Lung (tissue), 12 donors: ENCODE results near the gene CFAP45. TPM values are rescaled to one million over a fixed set of nuclear protein-coding genes. Genes with fewer than 3 reads are reported as not detected.

Source experiments
- ATAC-seq: fragments of 200-7000 bp; cut with Tn5 transposase; one replicate; pipeline ENCODE4 v1.9.1; 2020; ENCODE audit warnings: moderate number of reproducible peaks; ENCODE audit not compliant: insufficient read depth, low FRiP score
- DNase-seq, 3 donors: peaks; one replicate each; pipeline ENCODE4 v3.0.0-alpha.2; 2013 to 2017
- H3K27ac ChIP-seq, 2 donors: one replicate each; pipeline ENCODE4 v1.5.1; 2013; ENCODE audit warnings: mild to moderate bottlenecking in 2 of 2, moderate library complexity in 2 of 2, control low read depth in 1 of 2, inconsistent platforms in 1 of 2, low read depth in 1 of 2, low read length in 1 of 2
- H3K27me3 ChIP-seq, 3 donors: one replicate each; pipeline ENCODE4 v1.5.1; 2013; ENCODE audit warnings: low read length in 2 of 3; ENCODE audit not compliant: control insufficient read depth in 3 of 3, insufficient read depth in 3 of 3
- H3K36me3 ChIP-seq, 4 donors: one replicate each; pipeline ENCODE4 v1.5.1; 2013; ENCODE audit warnings: low read length in 4 of 4, mild to moderate bottlenecking in 1 of 4, moderate library complexity in 1 of 4; ENCODE audit not compliant: control insufficient read depth in 4 of 4, insufficient read depth in 4 of 4
- H3K4me1 ChIP-seq, 5 donors: one replicate each; pipeline ENCODE4 v1.5.1; 2013; ENCODE audit warnings: low read length in 5 of 5, mild to moderate bottlenecking in 2 of 5, moderate library complexity in 1 of 5; ENCODE audit not compliant: control insufficient read depth in 5 of 5, insufficient read depth in 5 of 5
- H3K4me3 ChIP-seq: one replicate; pipeline ENCODE4 v1.5.1; 2013; ENCODE audit warnings: mild to moderate bottlenecking, control low read depth, moderate library complexity
- H3K9ac ChIP-seq, 2 donors: one replicate each; pipeline ENCODE4 v1.5.1; 2013; ENCODE audit warnings: low read length in 2 of 2, control low read depth in 1 of 2; ENCODE audit not compliant: insufficient read depth in 1 of 2
- H3K9me3 ChIP-seq, 4 donors: one replicate each; pipeline ENCODE4 v1.5.1; 2013; ENCODE audit warnings: low read length in 3 of 4, mild to moderate bottlenecking in 1 of 4, moderate library complexity in 1 of 4; ENCODE audit not compliant: control insufficient read depth in 4 of 4, insufficient read depth in 3 of 4
- WGBS, 2 donors: extraction: QIAGEN DNeasy Blood & Tissue Kit; methylation state at CpG; one replicate each; pipeline ENCODE4 v1.1.7; 2013; 5-methylcytosine and 5-hydroxymethylcytosine counted together
- polyA plus RNA-seq, 2 donors: library from polyadenylated mRNA; stranded (reverse); fragments of 200-250 nt; gene quantifications; one replicate each; pipeline ENCODE4 v1.2.1, GENCODE V29; 2013
- total RNA-seq, 2 donors: library from RNA; depleted of rRNA in 1 of 2; stranded (reverse); fragments of >200 nt in 1 of 2; gene quantifications; one replicate each; pipeline ENCODE4 v1.2.1, GENCODE V29; 2014 to 2021
- TF ChIP-seq, protein P1 (sequence below): IDR thresholded peaks from 2 replicates; pipeline ENCODE4 v1.5.1; 2012; ENCODE audit warnings: mild to moderate bottlenecking; ENCODE audit errors: control extremely low read depth, extremely low read depth
- donor health status: control.
- donor health status: control.
- donor health status: Bipolar disorder and iron deficiency.
- donor health status: healthy.
- donor health status: DM: yes; HTN: yes; CAD: no.

Gene CFAP45
- total and polyA plus RNA-seq, 4 donors: 9.4 to 29.5 (median 13.1) TPM

DNA sequence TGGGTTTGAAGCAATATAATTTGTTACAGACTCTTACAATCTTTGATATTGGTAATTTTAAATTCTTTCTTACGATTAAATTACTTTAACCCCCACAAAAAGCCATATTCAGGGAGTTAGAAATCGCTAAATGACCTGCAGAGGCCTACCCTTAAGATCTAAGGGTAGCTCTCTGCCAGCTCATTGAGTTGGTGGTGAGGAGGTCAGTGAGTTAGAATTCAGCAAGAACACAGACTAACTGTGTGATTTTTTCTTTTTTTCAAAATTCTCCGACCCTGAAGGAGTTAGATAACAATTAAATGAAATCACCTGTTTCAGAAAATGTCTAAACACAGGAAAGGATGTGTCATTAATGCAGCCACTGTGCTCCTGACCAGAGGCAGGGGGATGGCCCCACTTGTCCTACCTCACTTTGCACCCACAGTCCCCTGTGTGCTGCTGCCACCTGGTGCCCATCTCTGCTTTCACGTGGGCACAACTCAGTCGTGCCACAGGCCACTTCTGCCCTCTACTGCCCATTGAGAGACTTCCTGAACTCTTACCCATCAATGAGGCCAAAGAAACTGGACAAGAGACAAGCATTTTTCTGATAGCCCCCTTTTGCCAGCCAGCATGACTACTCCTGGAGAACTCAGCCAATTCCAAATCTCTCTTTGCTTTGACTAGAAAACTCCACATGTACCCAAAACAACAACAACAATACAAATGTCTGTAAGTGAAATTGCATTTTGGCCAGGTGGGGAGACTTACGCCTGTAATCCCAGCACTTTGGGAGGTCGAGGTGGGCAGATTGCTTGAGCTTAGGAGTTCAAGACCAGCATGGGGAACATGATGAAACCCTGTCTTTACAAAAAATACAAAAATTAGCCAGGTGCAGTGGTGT lies 8.4 kb downstream of the CFAP45 start:
- Histone ChIP-seq H3K4me1 (peaks cover 4 to 8% (median 7%) of the 10 kb centered on the region in 5 donors), H3K36me3 (no peaks in the 10 kb centered on the region), H3K9me3 (peaks cover 0 to 2% (median 0%) of the 10 kb centered on the region in 4 donors), H3K27ac (no peak overlapping the region), H3K27me3 (no peaks in the 10 kb centered on the region), H3K4me3 (no peak overlapping the region), H3K9ac (no peak overlapping the region)
- ATAC-seq (no peak), DNase-seq (peak; percentile 80 to 87 (median 84))
- TF ChIP-seq, protein P1, sequence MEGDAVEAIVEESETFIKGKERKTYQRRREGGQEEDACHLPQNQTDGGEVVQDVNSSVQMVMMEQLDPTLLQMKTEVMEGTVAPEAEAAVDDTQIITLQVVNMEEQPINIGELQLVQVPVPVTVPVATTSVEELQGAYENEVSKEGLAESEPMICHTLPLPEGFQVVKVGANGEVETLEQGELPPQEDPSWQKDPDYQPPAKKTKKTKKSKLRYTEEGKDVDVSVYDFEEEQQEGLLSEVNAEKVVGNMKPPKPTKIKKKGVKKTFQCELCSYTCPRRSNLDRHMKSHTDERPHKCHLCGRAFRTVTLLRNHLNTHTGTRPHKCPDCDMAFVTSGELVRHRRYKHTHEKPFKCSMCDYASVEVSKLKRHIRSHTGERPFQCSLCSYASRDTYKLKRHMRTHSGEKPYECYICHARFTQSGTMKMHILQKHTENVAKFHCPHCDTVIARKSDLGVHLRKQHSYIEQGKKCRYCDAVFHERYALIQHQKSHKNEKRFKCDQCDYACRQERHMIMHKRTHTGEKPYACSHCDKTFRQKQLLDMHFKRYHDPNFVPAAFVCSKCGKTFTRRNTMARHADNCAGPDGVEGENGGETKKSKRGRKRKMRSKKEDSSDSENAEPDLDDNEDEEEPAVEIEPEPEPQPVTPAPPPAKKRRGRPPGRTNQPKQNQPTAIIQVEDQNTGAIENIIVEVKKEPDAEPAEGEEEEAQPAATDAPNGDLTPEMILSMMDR: peak; percentile 100
- 44 to 55% methylated on average over 7 of the region's 7 CpGs for WGBS, 2 donors

- Histone ChIP-seq H3K9ac (no peak overlapping the region), H3K36me3 (no peaks in the 10 kb centered on the region), H3K9me3 (peaks cover 0 to 2% (median 0%) of the 10 kb centered on the region in 4 donors), H3K4me1 (peaks cover 0 to 3% (median 0%) of the 10 kb centered on the region in 5 donors), H3K4me3 (no peak overlapping the region), H3K27ac (peak overlapping the region; percentile 30 to 55), H3K27me3 (no peaks in the 10 kb centered on the region)
- DNase-seq (no peak), ATAC-seq (no peak)
- 73% methylated on average over 8 of the region's 8 CpGs for WGBS, 2 donors
- TF ChIP-seq, protein P1: no peak
These were observed 9.6 kb downstream of the CFAP45 start for GRCh38 chr1:159890390-159890789.

GRCh38 chr1:159889821-159890252 lies 10.1 kb downstream of the CFAP45 start:
- WGBS, 2 donors: 8 to 17% methylated on average over 2 of the region's 2 CpGs
- TF ChIP-seq, protein P1: no peak
- ATAC-seq: peak; percentile 86
- Histone ChIP-seq H3K9me3 (peaks cover 0 to 2% (median 0%) of the 10 kb centered on the region in 4 donors), H3K4me1 (peaks cover 0 to 3% (median 0%) of the 10 kb centered on the region in 5 donors), H3K9ac (no peak overlapping the region), H3K27me3 (no peaks in the 10 kb centered on the region), H3K27ac (peak overlapping the region; percentile 42 to 65), H3K36me3 (no peaks in the 10 kb centered on the region), H3K4me3 (no peak overlapping the region)
- peak in 2 of 3 donors; percentile 61 to 83 for DNase-seq
